RWPE2 (cell line): ENCODE results near the gene CBFA2T2.

ENCODE experiments used
- ATAC-seq: fragments of 200-7000 bp; cut with Tn5 transposase; 3 replicates; pipeline ENCODE4 v1.9.1; 2021; ENCODE audit warnings: low read depth
- DNase-seq: peaks from one replicate; pipeline ENCODE4 v3.0.0-alpha.2; 2020; ENCODE audit warnings: low spot score
- H3K27ac ChIP-seq: fragments of 450-650 bp; 2 replicates; pipeline ENCODE4 v1.5.1; 2017; ENCODE audit warnings: mild to moderate bottlenecking; ENCODE audit not compliant: poor library complexity, severe bottlenecking
- H3K27me3 ChIP-seq: fragments of 250-450 bp; sonication (Bioruptor Pico); 2 replicates; pipeline ENCODE4 v1.5.1; 2021; ENCODE audit warnings: mild to moderate bottlenecking, moderate library complexity; ENCODE audit not compliant: insufficient read depth, poor library complexity, severe bottlenecking
- H3K36me3 ChIP-seq: fragments of 250-450 bp; sonication (Bioruptor Pico); 2 replicates; pipeline ENCODE4 v1.5.1; 2020; ENCODE audit warnings: low read depth, mild to moderate bottlenecking, moderate library complexity
- H3K4me1 ChIP-seq: fragments of 250-450 bp; sonication (Bioruptor Pico); 2 replicates; pipeline ENCODE4 v1.5.1; 2021; ENCODE audit warnings: mild to moderate bottlenecking, moderate library complexity; ENCODE audit not compliant: insufficient read depth, poor library complexity, severe bottlenecking
- H3K4me3 ChIP-seq: fragments of 250-450 bp; sonication (Bioruptor Pico); 2 replicates; pipeline ENCODE4 v1.5.1; 2021; ENCODE audit warnings: mild to moderate bottlenecking, moderate library complexity; ENCODE audit not compliant: severe bottlenecking
- H3K9me3 ChIP-seq: fragments of 250-450 bp; sonication (Bioruptor Pico); 2 replicates; pipeline ENCODE4 v1.5.1; 2021; ENCODE audit warnings: mild to moderate bottlenecking, moderate library complexity; ENCODE audit not compliant: severe bottlenecking
- TF ChIP-seq, protein P1 (sequence below): fragments of 450-650 bp; IDR thresholded peaks from one replicate; pipeline ENCODE4 v1.5.1; 2017; ENCODE audit warnings: mild to moderate bottlenecking, moderate library complexity; ENCODE audit not compliant: poor library complexity, severe bottlenecking

CBFA2T2 gene

DNA sequence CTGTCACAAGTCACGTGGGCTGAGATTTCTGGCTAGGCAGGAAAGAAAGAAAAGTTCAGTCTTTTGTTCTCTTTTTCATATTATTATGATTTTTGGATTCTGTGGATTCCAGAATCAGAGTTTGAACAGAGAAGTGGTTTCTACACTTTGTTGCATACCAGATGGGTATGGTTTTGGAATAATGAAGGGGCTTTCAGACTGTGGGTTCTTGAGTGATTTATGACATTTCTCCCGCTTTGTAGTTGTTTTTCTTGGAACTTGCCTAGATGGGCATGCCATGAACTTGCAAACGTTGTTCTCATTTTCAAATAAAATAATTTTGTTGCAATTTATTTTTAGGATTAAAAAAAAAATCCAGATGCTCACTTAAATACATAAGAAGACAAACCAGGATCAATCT lies 34.4 kb downstream of the CBFA2T2 start:
- peaks cover 14% of the 10 kb centered on the region; the same call in 1 of the 2 replicates for H3K36me3 ChIP-seq
- no peak for ATAC-seq
- H3K9me3 ChIP-seq: no peaks in the 10 kb centered on the region
- no peaks in the 10 kb centered on the region for H3K4me1 ChIP-seq
- no peaks in the 10 kb centered on the region for H3K27me3 ChIP-seq
- no peak for DNase-seq
- no peak overlapping the region for H3K27ac ChIP-seq
- TF ChIP-seq, protein P1, sequence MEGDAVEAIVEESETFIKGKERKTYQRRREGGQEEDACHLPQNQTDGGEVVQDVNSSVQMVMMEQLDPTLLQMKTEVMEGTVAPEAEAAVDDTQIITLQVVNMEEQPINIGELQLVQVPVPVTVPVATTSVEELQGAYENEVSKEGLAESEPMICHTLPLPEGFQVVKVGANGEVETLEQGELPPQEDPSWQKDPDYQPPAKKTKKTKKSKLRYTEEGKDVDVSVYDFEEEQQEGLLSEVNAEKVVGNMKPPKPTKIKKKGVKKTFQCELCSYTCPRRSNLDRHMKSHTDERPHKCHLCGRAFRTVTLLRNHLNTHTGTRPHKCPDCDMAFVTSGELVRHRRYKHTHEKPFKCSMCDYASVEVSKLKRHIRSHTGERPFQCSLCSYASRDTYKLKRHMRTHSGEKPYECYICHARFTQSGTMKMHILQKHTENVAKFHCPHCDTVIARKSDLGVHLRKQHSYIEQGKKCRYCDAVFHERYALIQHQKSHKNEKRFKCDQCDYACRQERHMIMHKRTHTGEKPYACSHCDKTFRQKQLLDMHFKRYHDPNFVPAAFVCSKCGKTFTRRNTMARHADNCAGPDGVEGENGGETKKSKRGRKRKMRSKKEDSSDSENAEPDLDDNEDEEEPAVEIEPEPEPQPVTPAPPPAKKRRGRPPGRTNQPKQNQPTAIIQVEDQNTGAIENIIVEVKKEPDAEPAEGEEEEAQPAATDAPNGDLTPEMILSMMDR: no peak
- H3K4me3 ChIP-seq: no peak overlapping the region

DNA sequence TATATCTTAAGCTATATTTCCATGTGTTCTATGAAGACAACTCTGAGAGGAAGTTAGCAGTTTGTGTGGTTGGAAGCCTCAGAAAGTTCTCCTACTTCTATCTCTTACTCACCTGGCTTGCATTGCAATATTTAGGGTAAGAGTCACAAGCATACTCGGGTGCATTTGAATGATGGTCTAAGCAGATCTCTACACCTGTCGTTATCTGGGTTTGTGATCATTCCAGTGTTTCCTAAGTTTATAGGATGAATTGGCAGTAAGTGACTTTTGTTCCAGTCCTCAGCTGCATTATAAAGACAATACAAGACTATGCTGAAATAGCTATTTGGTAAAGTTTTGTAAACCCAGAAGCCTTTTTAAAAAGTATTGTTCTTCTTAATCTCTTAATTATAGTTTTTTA lies 36.9 kb downstream of the CBFA2T2 start:
- ATAC-seq (peak; percentile 38; the same call in 1 of the 3 replicates), DNase-seq (no peak)
- H3K27ac ChIP-seq: no peak overlapping the region
- peaks cover 14% of the 10 kb centered on the region; the same call in 1 of the 2 replicates for H3K36me3 ChIP-seq
- H3K4me3 ChIP-seq: no peak overlapping the region
- no peaks in the 10 kb centered on the region for H3K9me3 ChIP-seq
- no peaks in the 10 kb centered on the region for H3K27me3 ChIP-seq
- TF ChIP-seq, protein P1: no peak
- no peaks in the 10 kb centered on the region for H3K4me1 ChIP-seq

DNA sequence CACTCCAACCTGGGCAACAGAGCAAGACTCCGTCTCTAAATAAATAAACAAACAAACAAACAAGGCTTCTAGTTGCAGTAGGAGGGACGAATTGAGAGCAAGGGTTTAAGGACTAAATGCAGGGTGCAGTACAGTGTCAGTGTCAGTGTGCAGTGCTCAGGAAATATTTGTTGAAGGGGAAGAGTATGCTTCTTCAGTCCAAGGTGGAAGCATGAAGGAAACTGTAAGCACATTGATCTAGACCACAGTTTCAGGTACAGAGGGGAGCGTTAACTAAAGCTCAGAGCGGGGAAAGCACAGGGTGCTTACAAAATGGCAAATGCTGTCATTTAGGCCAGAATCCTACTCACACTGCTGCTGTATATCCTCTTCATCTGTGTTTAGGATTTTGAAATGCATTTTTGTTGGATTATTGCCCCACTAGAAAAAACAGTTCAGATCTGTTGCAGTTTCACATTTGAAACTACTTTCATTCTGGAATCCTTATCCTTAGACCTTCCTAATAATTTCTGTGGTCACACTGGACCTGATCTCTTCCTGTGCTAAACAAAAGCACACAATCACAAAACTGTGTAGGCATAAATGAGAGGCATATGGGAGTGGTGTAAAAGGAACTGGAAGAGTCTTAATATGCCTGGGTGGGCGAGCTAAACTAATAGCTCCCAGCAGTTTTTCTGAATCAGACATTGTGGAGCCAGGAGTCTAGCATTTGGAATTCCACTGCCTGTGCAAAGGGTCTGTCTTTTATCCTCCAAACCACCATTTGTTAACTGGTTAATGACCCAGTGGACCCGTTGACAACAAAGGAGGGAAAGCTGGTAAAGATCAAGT lies 41.4 kb downstream of the CBFA2T2 start:
- H3K36me3 ChIP-seq: no peaks in the 10 kb centered on the region
- no peak overlapping the region for H3K27ac ChIP-seq
- H3K4me1 ChIP-seq: no peaks in the 10 kb centered on the region
- DNase-seq (no peak), ATAC-seq (no peak)
- no peaks in the 10 kb centered on the region for H3K27me3 ChIP-seq
- no peak overlapping the region for H3K4me3 ChIP-seq
- H3K9me3 ChIP-seq: no peaks in the 10 kb centered on the region
- TF ChIP-seq, protein P1: no peak

DNA sequence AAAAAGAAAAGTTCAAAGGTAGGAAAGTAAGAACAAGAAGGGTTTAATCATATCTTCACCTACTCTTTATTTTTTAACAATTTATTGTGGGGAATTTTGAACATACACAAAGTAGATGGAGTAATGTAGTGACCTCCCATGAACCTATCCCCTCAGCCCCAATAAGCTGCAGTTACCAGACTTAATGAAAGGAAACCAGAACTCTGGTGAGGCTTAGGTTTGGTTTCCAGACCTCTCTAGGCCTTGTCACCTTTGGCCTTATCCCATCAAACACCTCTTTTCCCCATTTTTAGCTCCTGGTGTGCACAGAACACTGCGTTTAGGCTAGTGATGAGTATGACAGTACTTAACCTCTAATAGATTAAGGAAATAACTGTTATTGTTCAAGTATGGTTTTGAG lies 42.0 kb downstream of the CBFA2T2 start:
- H3K9me3 ChIP-seq: no peaks in the 10 kb centered on the region
- ATAC-seq: no peak

More for the DNA sequence above, 42.0 kb downstream of the CBFA2T2 start:
- Histone ChIP-seq H3K27me3 (no peaks in the 10 kb centered on the region), H3K27ac (no peak overlapping the region), H3K4me1 (no peaks in the 10 kb centered on the region), H3K36me3 (no peaks in the 10 kb centered on the region), H3K4me3 (no peak overlapping the region)
- TF ChIP-seq, protein P1: no peak
- no peak for DNase-seq
